Placental epithelial cell (primary cell): Measurements from ENCODE around the gene POTEI. TPM values are rescaled to one million over a fixed set of nuclear protein-coding genes. Genes with fewer than 3 reads are reported as not detected.

Experiments used
- small RNA-seq: library from RNA; depleted of rRNA; stranded (forward); fragments of <200 nt; gene quantifications from one replicate; pipeline ENCODE3, GENCODE V24; 2012
- total RNA-seq: library from RNA; depleted of rRNA; stranded (reverse); fragments of >200 nt; gene quantifications from 2 replicates; pipeline ENCODE4 v1.2.3, GENCODE V29; 2012

POTEI gene
- total RNA-seq: not detected in 2 replicates

GRCh38 chr2:130509228-130509627, at the start of gene POTEI:
TSS of gene POTEI (minus strand) at chr2:130509328. CDS start at chr2:130509235, 93 bp downstream.

GRCh38 chr2:130520992-130521391, 11.9 kb upstream of the POTEI start, which contains the start of gene CFC1B:
TSS of gene CFC1B (plus strand) at chr2:130521222. CDS start at chr2:130521485, 263 bp downstream.

Small RNA genes within 50 kb of the gene (small RNA-seq; reads per million reads assigned to genes)
- not detected for gene RF00017
- gene RNU6-473P: not detected

Other genes with a start within 250 kb of the POTEI start
- 52.2 and 71.5 TPM in 2 replicates for gene IMP4, start 166.4 kb downstream of the POTEI start, total RNA-seq
- gene PTPN18, start 153.3 kb downstream of the POTEI start, total RNA-seq: 31.0 and 33.6 TPM in 2 replicates
- gene CFC1B, start 11.9 kb upstream of the POTEI start, total RNA-seq: not detected in 2 replicates
- gene CFC1, start 90.2 kb upstream of the POTEI start, total RNA-seq: not detected in 2 replicates
- gene POTEJ, start 102.1 kb upstream of the POTEI start, total RNA-seq: not detected in 2 replicates
- not detected in 2 replicates for gene GPR148, start 219.7 kb upstream of the POTEI start, total RNA-seq
- not detected in 2 replicates for gene AMER3, start 246.2 kb upstream of the POTEI start, total RNA-seq